ENCODE data around the gene ABCA1. TPM values are rescaled to one million over a fixed set of nuclear protein-coding genes. Genes with fewer than 3 reads are reported as not detected.

Gene ABCA1
- total and polyA plus RNA-seq, 2 of the 13 experiments (the other 11 are each of a cell fraction or from before 2014, with no cell fraction given): 26.8 to 63.8 TPM

GRCh38 chr9:104850786-104851545 is 77.0 kb downstream of the ABCA1 start:
- TF ChIP-seq RBM22 (optimal IDR thresholded peaks at IDR 0.05; ENCODE audit: low read length) (peak; percentile 51), ZNF232 (CRISPR knock-in tag; IDR thresholded peaks at IDR 0.05; ENCODE audit: borderline replicate concordance) (no peak)
- ChIA-PET CTCF (ENCODE audit: low intra/inter-chr PET ratio, low total read pairs) (no interaction called here), POLR2A (no interaction called here)
- WGBS (ENCODE audit: low lambda C conversion rate): 96% methylated on average over 6 of the region's 6 CpGs
- H3K4me1 ChIP-seq (ENCODE audit: insufficient read depth, low read length): peaks cover 37% of the 10 kb centered on the region
- H3K27me3 ChIP-seq (ENCODE audit: control insufficient read depth in 1 of 2, insufficient read depth in 2 of 2, low read length in 2 of 2): no peaks in the 10 kb centered on the region
- H3K79me2 ChIP-seq (ENCODE audit: insufficient read depth, low read length): peaks cover 75% of the 10 kb centered on the region
- H4K20me1 ChIP-seq (ENCODE audit: insufficient read depth, low read length): peaks cover 9% of the 10 kb centered on the region; the same call in 1 of the 2 replicates
- BruUV-seq (replicated peaks): no TSS peak
- H3K9ac ChIP-seq (ENCODE audit: insufficient read depth, low read depth, low read length): no peak overlapping the region
- H3K27ac ChIP-seq (ENCODE audit: extremely low read length, insufficient read depth, low read length): no peak overlapping the region
- H3K4me3 ChIP-seq (replicated peaks in 1 of 3; ENCODE audit: insufficient read depth in 1 of 3, low read depth in 2 of 3, low read length in 3 of 3): no peak overlapping the region
- no peak for FAIRE-seq
- H3K4me2 ChIP-seq (ENCODE audit: low read depth, low read length): no peak overlapping the region
- in situ Hi-C loops (cut with HindIII; ENCODE audit: extremely low pct_ligation_motif_present, low pct_unique_long_range_greater_than_20kb) (no loop called here), intact Hi-C loops (cut with micrococcal nuclease; ENCODE audit: unreplicated experiment) (no loop called here)
- no peak overlapping the region for H2AFZ ChIP-seq (ENCODE audit: low read length)
- H3K9me3 ChIP-seq (ENCODE audit: low read length): no peaks in the 10 kb centered on the region
- no peak for ATAC-seq
- no peak for DNase-seq (ENCODE audit: low spot score)
- peaks cover 23 to 87% of the 10 kb centered on the region in 2 experiments for H3K36me3 ChIP-seq (replicated peaks in 1 of 2; ENCODE audit: control insufficient read depth in 1 of 2, insufficient read depth in 2 of 2, low read length in 2 of 2)

GRCh38 chr9:104849023-104849422 is 78.9 kb downstream of the ABCA1 start:
- DNase-seq (ENCODE audit: low spot score) (no peak), FAIRE-seq (no peak), ATAC-seq (no peak)
- Histone ChIP-seq H3K4me1 (ENCODE audit: insufficient read depth, low read length) (peaks cover 37% of the 10 kb centered on the region), H3K79me2 (ENCODE audit: insufficient read depth, low read length) (peaks cover 59% of the 10 kb centered on the region), H3K9ac (ENCODE audit: insufficient read depth, low read depth, low read length) (no peak overlapping the region), H2AFZ (ENCODE audit: low read length) (no peak overlapping the region), H3K27me3 (ENCODE audit: control insufficient read depth in 1 of 2, insufficient read depth in 2 of 2, low read length in 2 of 2) (no peaks in the 10 kb centered on the region), H3K4me3 (replicated peaks in 1 of 3; ENCODE audit: insufficient read depth in 1 of 3, low read depth in 2 of 3, low read length in 3 of 3) (no peak overlapping the region), H3K4me2 (ENCODE audit: low read depth, low read length) (no peak overlapping the region), H4K20me1 (ENCODE audit: insufficient read depth, low read length) (peaks cover 4% of the 10 kb centered on the region; the same call in 1 of the 2 replicates), H3K36me3 (replicated peaks in 1 of 2; ENCODE audit: control insufficient read depth in 1 of 2, insufficient read depth in 2 of 2, low read length in 2 of 2) (peaks cover 25 to 86% of the 10 kb centered on the region in 2 experiments), H3K9me3 (ENCODE audit: low read length) (no peaks in the 10 kb centered on the region), H3K27ac (ENCODE audit: extremely low read length, insufficient read depth, low read length) (no peak overlapping the region)
- ChIA-PET CTCF (ENCODE audit: low intra/inter-chr PET ratio, low total read pairs) (no interaction called here), POLR2A (no interaction called here)
- in situ Hi-C loops (cut with HindIII; ENCODE audit: extremely low pct_ligation_motif_present, low pct_unique_long_range_greater_than_20kb) (no loop called here), intact Hi-C loops (cut with micrococcal nuclease; ENCODE audit: unreplicated experiment) (no loop called here)
- BruUV-seq (replicated peaks): TSS peak; percentile 2
- TF ChIP-seq SNAI1 (CRISPR knock-in tag; IDR thresholded peaks at IDR 0.05; ENCODE audit: borderline replicate concordance) (no peak), ZNF574 (CRISPR knock-in tag; IDR thresholded peaks at IDR 0.05) (no peak), TEAD2 (CRISPR knock-in tag; IDR thresholded peaks at IDR 0.05) (no peak), ZNF337 (CRISPR knock-in tag; IDR thresholded peaks at IDR 0.05; ENCODE audit: borderline replicate concordance, low read depth) (no peak), ZNF740 (CRISPR knock-in tag; IDR thresholded peaks at IDR 0.05) (no peak), ZNF468 (CRISPR knock-in tag; IDR thresholded peaks at IDR 0.05) (no peak), RFX5 (IDR thresholded peaks at IDR 0.05; ENCODE audit: low read depth, low read length) (no peak), MXD3 (CRISPR knock-in tag; IDR thresholded peaks at IDR 0.05) (no peak)
